ENCODE measurements around the gene TMEM175.
"Not testable (repeated sequence)": the region's sequence is repeated elsewhere in the genome, so short reads cannot be mapped to it uniquely, and the experiment has no call there.

TMEM175 gene

DNA sequence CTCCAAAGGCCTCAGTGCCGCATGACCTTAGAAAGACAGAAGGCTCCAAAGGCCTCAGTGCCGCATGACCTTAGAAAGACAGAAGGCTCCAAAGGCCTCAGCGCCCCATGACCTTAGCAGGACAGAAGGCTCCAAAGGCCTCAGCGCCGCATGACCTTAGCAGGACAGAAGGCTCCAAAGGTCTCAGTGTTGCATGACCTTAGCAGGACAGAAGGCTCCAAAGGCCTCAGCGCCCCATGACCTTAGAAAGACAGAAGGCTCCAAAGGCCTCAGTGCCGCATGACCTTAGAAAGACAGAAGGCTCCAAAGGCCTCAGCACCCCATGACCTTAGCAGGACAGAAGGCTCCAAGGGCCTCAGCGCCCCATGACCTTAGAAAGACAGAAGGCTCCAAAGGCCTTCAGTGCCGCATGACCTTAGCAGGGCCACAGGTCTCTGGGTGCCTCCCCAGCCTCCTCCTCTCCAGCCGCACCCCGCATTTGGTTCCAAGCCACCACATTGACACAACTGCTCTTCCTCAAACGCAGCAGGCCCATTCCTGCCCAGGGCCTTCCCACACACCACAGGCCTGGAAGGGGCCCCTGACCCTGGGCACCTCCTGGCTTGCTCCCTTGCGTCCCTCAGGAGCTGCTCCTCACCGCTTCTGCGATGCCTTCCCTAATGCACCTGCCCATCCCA is 13.1 kb upstream of the TMEM175 start:
- not testable (repeated sequence) for H3K9ac ChIP-seq (ENCODE audit: low read length); H3K4me1 ChIP-seq (ENCODE audit: control insufficient read depth, low read depth, low read length); H3K36me3 ChIP-seq (ENCODE audit: control insufficient read depth, low read depth, low read length); H3K4me3 ChIP-seq (ENCODE audit: low read length); H3K27me3 ChIP-seq (ENCODE audit: control insufficient read depth, insufficient read depth, low read length); H3K9me3 ChIP-seq (ENCODE audit: control insufficient read depth, low read depth, low read length); H3K27ac ChIP-seq (ENCODE audit: low read length)

GRCh38 chr4:921830-922331 is 10.4 kb upstream of the TMEM175 start:
- Histone ChIP-seq H3K9me3 (ENCODE audit: control insufficient read depth, low read depth, low read length) (no peaks in the 10 kb centered on the region), H3K27me3 (ENCODE audit: control insufficient read depth, insufficient read depth, low read length) (no peaks in the 10 kb centered on the region), H3K4me1 (ENCODE audit: control insufficient read depth, low read depth, low read length) (no peaks in the 10 kb centered on the region), H3K9ac (ENCODE audit: low read length) (no peak overlapping the region), H3K4me3 (ENCODE audit: low read length) (no peak overlapping the region), H3K36me3 (ENCODE audit: control insufficient read depth, low read depth, low read length) (no peaks in the 10 kb centered on the region), H3K27ac (ENCODE audit: low read length) (no peak overlapping the region)

DNA sequence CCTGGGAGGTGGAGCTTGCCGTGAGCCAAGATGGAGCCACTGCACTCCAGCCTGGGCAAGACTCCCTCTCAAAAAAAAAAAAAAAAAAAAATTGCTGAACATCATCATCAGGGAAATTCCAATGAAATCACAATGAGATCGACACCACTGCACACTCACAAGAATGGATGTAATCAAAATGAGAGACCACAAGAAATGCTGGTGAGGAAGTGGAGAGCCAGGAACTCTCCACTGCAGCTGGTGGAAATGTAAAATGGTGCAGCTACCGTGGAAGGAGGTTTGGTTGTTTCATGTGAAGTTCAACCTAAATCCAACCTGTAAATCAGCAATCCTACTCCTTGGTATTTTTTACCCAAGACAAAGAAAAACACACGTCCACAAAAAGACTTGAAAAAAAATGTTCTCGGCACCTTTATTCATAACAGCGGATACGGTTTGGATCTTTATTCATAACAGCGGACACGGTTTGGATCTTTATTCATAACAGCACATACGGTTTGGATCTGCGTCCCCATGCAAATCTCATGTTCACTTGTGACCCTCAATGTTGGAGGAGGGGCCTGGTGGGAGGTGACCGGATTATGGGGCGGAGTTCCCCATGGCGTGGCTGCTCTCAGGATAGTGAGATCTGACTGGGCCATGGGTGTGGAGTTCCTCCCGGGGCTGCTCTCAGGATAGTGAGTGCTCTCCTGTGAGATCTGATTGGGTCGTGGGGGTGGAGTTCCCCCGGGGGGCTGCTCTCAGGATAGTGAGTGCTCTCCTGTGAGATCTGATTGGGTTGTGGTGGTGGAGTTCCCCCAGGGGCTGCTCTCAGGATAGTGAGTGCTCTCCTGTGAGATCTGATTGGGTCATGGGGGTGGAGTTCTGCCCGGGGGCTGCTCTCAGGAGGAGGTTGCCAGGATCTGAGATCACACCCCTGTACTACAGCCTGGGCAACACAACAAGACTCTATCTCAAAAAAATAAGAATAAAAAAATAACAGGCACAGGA is 7.9 kb upstream of the TMEM175 start:
- H3K27ac ChIP-seq (ENCODE audit: low read length) = no peak overlapping the region

DNA sequence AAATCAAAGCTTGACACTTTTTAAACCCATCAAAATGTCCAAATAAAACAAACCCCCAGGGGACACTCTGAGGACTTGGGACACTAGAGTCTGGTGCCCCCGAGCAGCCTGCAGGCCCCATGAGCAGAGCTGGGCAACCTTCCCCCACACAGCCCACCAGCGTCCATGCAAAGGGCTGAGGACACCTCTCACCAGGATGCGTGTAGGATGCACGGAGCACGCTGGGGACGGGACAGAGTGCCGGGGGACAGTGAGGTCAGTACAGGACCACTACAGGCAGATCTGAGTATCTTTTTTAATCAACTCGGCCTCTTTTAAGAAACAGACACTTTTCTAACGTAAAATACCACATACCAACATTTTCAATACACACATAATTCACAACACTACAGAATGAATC is 7.1 kb upstream of the TMEM175 start:
- H3K36me3 ChIP-seq (ENCODE audit: control insufficient read depth, low read depth, low read length) = no peaks in the 10 kb centered on the region
- no peaks in the 10 kb centered on the region for H3K27me3 ChIP-seq (ENCODE audit: control insufficient read depth, insufficient read depth, low read length)
- H3K9ac ChIP-seq (ENCODE audit: low read length) = no peak overlapping the region
- H3K27ac ChIP-seq (ENCODE audit: low read length) = no peak overlapping the region
- H3K4me3 ChIP-seq (ENCODE audit: low read length) = no peak overlapping the region
- H3K9me3 ChIP-seq (ENCODE audit: control insufficient read depth, low read depth, low read length) = no peaks in the 10 kb centered on the region
- no peaks in the 10 kb centered on the region for H3K4me1 ChIP-seq (ENCODE audit: control insufficient read depth, low read depth, low read length)

More for the DNA sequence above, 7.9 kb upstream of the TMEM175 start:
- Histone ChIP-seq H3K9ac (ENCODE audit: low read length) (no peak overlapping the region), H3K4me1 (ENCODE audit: control insufficient read depth, low read depth, low read length) (no peaks in the 10 kb centered on the region), H3K36me3 (ENCODE audit: control insufficient read depth, low read depth, low read length) (no peaks in the 10 kb centered on the region), H3K27me3 (ENCODE audit: control insufficient read depth, insufficient read depth, low read length) (no peaks in the 10 kb centered on the region), H3K4me3 (ENCODE audit: low read length) (no peak overlapping the region), H3K9me3 (ENCODE audit: control insufficient read depth, low read depth, low read length) (no peaks in the 10 kb centered on the region)

- Histone ChIP-seq H3K36me3 (ENCODE audit: control insufficient read depth, low read depth, low read length) (no peaks in the 10 kb centered on the region), H3K9me3 (ENCODE audit: control insufficient read depth, low read depth, low read length) (no peaks in the 10 kb centered on the region), H3K4me3 (ENCODE audit: low read length) (no peak overlapping the region), H3K9ac (ENCODE audit: low read length) (no peak overlapping the region), H3K27ac (ENCODE audit: low read length) (no peak overlapping the region), H3K27me3 (ENCODE audit: control insufficient read depth, insufficient read depth, low read length) (no peaks in the 10 kb centered on the region), H3K4me1 (ENCODE audit: control insufficient read depth, low read depth, low read length) (peaks cover 1% of the 10 kb centered on the region)
Measured at GRCh38 chr4:925771-926500, 6.3 kb upstream of the TMEM175 start.

GRCh38 chr4:926538-926937 is 5.7 kb upstream of the TMEM175 start:
- Histone ChIP-seq H3K9ac (ENCODE audit: low read length) (no peak overlapping the region), H3K4me1 (ENCODE audit: control insufficient read depth, low read depth, low read length) (peaks cover 5% of the 10 kb centered on the region), H3K27ac (ENCODE audit: low read length) (no peak overlapping the region), H3K9me3 (ENCODE audit: control insufficient read depth, low read depth, low read length) (no peaks in the 10 kb centered on the region), H3K4me3 (ENCODE audit: low read length) (no peak overlapping the region), H3K27me3 (ENCODE audit: control insufficient read depth, insufficient read depth, low read length) (no peaks in the 10 kb centered on the region), H3K36me3 (ENCODE audit: control insufficient read depth, low read depth, low read length) (no peaks in the 10 kb centered on the region)

DNA sequence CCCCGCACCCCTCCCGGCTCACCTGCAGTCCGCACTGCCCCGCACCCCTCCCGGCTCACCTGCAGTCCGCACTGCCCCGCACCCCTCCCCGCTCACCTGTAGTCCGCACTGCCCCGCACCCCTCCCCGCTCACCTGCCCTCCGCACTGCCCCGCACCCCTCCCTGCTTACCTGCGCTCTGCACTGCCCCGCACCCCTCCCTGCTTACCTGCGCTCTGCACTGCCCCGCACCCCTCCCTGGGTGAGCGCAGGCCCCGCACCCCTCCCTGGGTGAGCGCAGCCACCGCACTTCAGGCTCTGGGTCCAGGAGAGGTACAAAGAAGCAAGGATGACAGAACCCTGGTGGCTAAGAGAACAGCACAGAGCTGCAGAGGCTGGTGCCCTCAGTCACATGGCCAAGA is 4.7 kb upstream of the TMEM175 start:
- H3K27me3 ChIP-seq (ENCODE audit: control insufficient read depth, insufficient read depth, low read length); H3K4me3 ChIP-seq (ENCODE audit: low read length); H3K9ac ChIP-seq (ENCODE audit: low read length): not testable (repeated sequence)

DNA sequence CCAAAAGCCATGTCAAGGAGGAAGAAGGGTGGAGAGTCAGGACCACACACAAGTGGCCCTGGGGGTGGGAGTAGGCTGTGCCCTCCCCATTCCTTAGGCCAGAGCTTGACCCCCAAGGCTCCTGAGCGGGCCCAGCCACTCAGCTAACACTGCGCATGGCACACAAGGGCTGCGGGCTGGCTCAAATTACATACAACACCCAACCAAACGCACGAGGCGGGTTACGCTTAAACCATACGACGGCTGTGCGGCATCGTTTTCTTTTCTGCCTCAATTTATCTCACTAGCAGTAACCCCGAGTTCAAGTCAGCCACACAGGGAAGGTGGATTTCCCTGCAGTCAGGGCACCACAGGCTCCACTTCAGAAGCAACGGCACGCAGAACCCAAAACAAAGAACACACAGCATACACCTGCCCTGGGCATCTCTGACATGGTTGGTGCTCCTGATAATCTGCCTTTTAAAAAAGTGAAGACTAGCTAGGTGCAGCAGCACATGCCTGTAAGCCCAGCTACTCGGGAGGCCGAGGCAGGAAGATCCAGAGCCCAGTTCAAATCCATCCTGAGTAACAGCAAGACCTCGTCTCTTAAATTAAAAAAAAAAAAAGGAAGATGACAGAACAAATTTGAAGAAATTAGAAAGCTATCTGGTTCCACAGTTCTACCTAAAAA is 3.0 kb upstream of the TMEM175 start:
- Histone ChIP-seq H3K9ac (ENCODE audit: low read length) (no peak overlapping the region), H3K27me3 (ENCODE audit: control insufficient read depth, insufficient read depth, low read length) (no peaks in the 10 kb centered on the region), H3K36me3 (ENCODE audit: control insufficient read depth, low read depth, low read length) (no peaks in the 10 kb centered on the region), H3K27ac (ENCODE audit: low read length) (no peak overlapping the region), H3K4me3 (ENCODE audit: low read length) (no peak overlapping the region), H3K9me3 (ENCODE audit: control insufficient read depth, low read depth, low read length) (no peaks in the 10 kb centered on the region), H3K4me1 (ENCODE audit: control insufficient read depth, low read depth, low read length) (peaks cover 5% of the 10 kb centered on the region)

More for the DNA sequence above, 4.7 kb upstream of the TMEM175 start:
- not testable (repeated sequence) for H3K4me1 ChIP-seq (ENCODE audit: control insufficient read depth, low read depth, low read length); H3K9me3 ChIP-seq (ENCODE audit: control insufficient read depth, low read depth, low read length); H3K27ac ChIP-seq (ENCODE audit: low read length); H3K36me3 ChIP-seq (ENCODE audit: control insufficient read depth, low read depth, low read length)

GRCh38 chr4:930028-930551 is 2.2 kb upstream of the TMEM175 start:
- H3K4me3 ChIP-seq (ENCODE audit: low read length) = no peak overlapping the region
- no peaks in the 10 kb centered on the region for H3K36me3 ChIP-seq (ENCODE audit: control insufficient read depth, low read depth, low read length)
- no peak overlapping the region for H3K9ac ChIP-seq (ENCODE audit: low read length)
- no peak overlapping the region for H3K27ac ChIP-seq (ENCODE audit: low read length)
- peaks cover 5% of the 10 kb centered on the region for H3K4me1 ChIP-seq (ENCODE audit: control insufficient read depth, low read depth, low read length)
- H3K27me3 ChIP-seq (ENCODE audit: control insufficient read depth, insufficient read depth, low read length) = no peaks in the 10 kb centered on the region
- no peaks in the 10 kb centered on the region for H3K9me3 ChIP-seq (ENCODE audit: control insufficient read depth, low read depth, low read length)

DNA sequence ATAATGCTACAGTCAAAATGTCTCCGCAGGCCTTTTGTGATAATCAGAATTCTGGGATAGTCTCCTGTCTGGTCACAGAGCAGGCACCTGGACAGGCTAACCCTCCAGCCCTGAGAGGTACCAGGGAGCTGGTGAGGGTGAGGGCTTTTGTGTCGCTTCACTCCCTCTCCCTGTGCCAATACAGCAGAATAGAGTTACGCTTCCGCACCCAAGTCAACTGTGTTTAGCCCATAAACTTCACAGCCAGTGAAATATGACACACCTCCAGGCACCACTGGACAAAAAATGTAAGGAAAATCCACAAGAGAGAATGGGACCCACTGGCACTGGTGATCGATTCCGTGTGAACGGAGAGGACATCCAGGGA is 1.4 kb upstream of the TMEM175 start:
- H3K27ac ChIP-seq (ENCODE audit: low read length) = no peak overlapping the region
- H3K4me3 ChIP-seq (ENCODE audit: low read length) = peak overlapping the region; percentile 89
- H3K36me3 ChIP-seq (ENCODE audit: control insufficient read depth, low read depth, low read length) = no peaks in the 10 kb centered on the region
- H3K9me3 ChIP-seq (ENCODE audit: control insufficient read depth, low read depth, low read length) = no peaks in the 10 kb centered on the region
- peaks cover 5% of the 10 kb centered on the region for H3K4me1 ChIP-seq (ENCODE audit: control insufficient read depth, low read depth, low read length)
- H3K27me3 ChIP-seq (ENCODE audit: control insufficient read depth, insufficient read depth, low read length) = peaks cover 4% of the 10 kb centered on the region
- H3K9ac ChIP-seq (ENCODE audit: low read length) = peak overlapping the region; percentile 81

All from iPS-18a (cell line).